Right lung (tissue), 5 donors: Measurements from ENCODE around the gene TIMP2. TPM values are rescaled to one million over a fixed set of nuclear protein-coding genes. Genes with fewer than 3 reads are reported as not detected.
A peak's percentile ranks its signal among the peaks of the same experiment; 100 is the strongest.
"Not testable (repeated sequence)": the region's sequence is repeated elsewhere in the genome, so short reads cannot be mapped to it uniquely, and the experiment has no call there.

ENCODE experiments used
- DNase-seq, 2 donors: peaks; one replicate each; pipeline ENCODE4 v3.0.0-alpha.2; 2013
- polyA plus RNA-seq, 5 donors: library from polyadenylated mRNA; unstranded; fragments of 120-200 nt; gene quantifications; one replicate each; pipeline versions ENCODE4 v1.2.1 to v1.2.3, GENCODE V29; 2013; ENCODE audit warnings: inconsistent platforms in 1 of 5, low replicate concordance in 1 of 5; ENCODE audit not compliant: insufficient read length in 5 of 5, insufficient read depth in 1 of 5

TIMP2 gene
- polyA plus RNA-seq, 5 donors = 154 to 188 (median 170) TPM

DNA sequence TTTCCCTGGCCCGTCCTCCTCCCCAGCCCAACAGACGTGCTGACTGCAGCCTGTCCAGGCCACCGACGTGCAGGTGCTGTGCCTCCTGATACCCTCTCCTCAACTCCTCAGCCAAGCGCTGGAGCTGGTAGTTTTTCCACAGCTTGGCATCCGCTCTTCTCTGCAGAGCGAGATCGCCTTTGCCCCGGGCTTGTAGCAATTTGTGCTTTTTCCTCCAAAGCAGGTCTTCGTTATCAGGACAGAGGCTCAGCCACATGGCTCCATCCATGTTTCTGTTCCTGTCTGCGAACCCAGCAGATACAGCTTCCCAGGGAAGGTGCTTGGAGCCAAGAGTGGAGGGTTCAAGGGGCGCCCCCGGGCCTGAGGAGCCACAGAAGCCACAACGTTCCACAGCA lies 33.1 kb downstream of the TIMP2 start:
- no peak for DNase-seq

DNA sequence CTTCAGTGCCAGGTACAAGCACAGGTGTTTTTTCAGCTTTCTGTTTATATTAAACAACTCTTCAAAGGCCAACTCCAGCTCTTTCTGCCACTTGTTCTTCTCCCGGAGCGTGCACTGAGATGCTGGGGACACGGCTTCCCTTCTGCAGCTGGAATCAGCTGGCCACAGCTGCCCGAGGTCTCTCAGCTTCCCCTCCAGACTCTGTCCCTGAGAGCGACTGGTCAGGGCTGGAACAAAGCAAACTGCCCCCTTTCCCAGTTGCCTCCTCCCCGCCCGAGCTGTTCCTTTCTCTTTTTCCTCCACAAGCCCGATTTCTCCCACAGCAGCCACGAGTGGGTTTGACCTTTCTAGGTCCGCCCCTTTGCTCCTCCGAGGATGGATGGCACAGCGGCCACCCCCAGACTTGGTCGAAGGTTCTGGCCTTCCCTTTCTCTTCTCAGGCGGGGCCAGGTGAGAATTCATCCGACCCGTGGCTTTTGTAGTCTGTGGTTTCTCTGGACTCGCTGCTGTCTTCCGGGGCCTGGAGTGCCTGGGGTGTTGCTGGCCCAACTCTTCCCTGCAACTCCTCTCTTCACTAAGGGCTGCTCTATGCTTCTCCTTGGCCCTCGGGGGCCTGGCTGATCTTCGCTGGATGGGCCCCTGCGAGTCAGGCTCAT lies 33.7 kb downstream of the TIMP2 start:
- DNase-seq = no peak

GRCh38 chr17:78890498-78890897 lies 34.7 kb downstream of the TIMP2 start:
- DNase-seq = no peak

DNA sequence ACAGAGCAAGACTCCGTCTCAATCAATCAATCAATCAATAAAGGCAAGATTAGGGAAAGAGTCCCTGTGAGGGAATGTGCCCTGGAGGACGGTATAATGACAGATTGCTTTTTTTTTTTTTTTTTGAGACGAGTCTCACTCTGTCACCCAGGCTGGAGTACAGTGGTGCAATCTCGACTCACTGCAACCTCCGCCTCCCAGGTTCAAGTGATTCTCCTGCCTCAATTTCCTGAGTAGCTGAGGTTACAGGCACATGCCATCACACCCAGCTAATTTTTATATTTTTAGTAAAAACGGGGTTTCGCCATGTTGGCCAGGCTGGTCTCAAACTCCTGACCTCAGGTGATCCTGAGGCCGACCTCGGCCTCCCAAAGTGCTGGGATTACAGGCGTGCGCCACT lies 35.1 kb downstream of the TIMP2 start:
- not testable (repeated sequence) for DNase-seq

- no peak for DNase-seq
Observed at GRCh38 chr17:78889531-78889930, 35.7 kb downstream of the TIMP2 start.

DNA sequence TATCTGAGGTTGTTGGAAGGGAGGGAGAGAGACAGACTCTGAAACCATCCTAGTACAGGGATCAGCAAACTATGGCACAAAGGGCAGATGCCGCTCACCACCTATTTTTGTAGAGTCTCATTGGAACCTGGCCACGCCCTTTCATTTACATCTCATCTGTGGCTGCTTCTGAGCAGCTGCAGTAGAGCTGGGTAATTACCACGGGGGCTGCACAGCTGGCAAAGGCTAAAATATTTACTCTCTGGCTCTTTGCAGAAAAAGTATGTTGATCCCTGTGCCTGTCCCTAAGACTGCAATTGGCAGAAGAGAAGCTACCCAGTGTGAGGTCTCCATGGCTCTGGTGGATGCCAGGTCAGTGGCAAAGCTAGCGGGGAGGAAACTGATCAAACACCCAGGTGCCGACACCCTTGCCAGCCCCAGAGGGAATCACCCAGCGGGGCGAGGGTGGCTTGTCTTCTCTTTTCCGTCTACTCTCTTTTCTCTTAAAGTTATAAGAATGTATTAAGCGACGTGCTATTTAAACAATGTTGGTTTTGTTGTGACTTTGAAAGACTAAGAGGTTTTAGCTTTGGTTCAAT lies 36.2 kb downstream of the TIMP2 start:
- no peak for DNase-seq

DNA sequence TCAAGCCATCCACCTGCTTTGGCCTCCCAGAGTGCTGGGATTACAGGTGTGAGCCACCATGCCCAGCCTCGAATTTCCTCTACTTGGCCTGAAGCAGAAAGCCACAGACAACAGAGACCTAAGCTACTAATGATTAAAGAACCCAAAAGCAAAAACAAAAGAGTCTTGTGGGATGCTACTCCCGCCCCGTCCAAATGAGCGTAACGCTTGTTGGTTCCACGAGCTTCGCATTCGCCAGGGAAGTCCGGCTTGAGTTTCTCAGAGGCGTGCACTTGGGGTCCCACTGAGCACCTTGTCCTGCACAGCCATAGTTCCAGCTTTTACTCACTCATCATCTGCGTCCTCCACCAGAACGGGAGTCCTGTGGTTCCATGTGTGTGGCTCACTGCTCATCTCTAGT lies 38.2 kb downstream of the TIMP2 start:
- no peak for DNase-seq

DNA sequence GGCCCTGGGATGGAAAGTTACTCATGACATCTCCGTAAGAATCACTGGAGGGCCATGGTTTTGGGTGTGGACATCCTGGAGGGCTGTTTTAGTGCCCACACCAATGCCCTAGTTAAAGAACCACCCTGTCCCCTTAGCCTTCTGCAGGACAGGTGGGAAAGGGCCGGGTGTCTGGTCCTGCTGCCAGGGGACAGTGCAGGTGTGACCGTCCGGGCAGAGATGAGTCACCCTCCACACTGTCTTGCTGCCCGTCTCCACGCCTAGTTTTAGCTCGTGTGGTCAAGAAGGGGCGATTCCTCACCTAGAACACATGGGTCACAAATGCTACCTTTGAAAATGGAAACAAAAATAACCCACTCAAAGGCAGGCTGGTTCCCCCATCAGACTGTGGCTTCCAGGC lies 39.2 kb downstream of the TIMP2 start:
- no peak for DNase-seq

- no peak for DNase-seq
Observed at GRCh38 chr17:78884876-78885667, 40.1 kb downstream of the TIMP2 start.

- no peak for DNase-seq
Observed at GRCh38 chr17:78884148-78884825, 40.9 kb downstream of the TIMP2 start.

GRCh38 chr17:78883533-78884131 lies 41.6 kb downstream of the TIMP2 start:
- DNase-seq = peak in 1 of 2 donors; percentile 40

- DNase-seq = no peak
Observed at GRCh38 chr17:78883089-78883532, 42.1 kb downstream of the TIMP2 start.

DNA sequence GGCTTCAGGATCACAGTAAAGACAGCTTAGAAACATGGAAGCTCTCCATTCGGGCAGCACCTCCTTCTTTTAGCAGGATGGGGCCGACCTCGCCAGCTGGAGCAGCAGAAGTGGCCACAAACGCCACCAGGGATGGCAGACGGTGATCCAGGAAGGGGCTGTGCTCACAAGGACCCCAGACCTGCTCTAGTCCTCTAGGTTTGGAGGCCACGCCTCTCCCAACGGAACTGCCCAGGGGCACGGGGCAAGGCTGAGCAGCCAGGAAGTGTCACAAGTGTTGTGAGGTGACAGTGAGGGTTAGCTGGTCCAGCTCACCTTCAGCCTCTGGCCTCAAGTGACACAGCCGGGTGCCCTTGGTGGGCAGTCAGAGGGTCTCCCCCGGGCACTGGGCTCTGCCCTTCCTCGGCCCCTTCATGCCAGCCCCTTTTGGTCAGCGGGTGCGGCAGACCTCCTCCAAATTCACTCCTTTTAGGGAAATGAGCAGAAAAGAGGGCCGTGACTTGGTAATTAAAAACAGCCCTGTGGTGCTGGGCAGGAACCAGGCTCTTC lies 42.6 kb downstream of the TIMP2 start:
- DNase-seq = no peak

DNA sequence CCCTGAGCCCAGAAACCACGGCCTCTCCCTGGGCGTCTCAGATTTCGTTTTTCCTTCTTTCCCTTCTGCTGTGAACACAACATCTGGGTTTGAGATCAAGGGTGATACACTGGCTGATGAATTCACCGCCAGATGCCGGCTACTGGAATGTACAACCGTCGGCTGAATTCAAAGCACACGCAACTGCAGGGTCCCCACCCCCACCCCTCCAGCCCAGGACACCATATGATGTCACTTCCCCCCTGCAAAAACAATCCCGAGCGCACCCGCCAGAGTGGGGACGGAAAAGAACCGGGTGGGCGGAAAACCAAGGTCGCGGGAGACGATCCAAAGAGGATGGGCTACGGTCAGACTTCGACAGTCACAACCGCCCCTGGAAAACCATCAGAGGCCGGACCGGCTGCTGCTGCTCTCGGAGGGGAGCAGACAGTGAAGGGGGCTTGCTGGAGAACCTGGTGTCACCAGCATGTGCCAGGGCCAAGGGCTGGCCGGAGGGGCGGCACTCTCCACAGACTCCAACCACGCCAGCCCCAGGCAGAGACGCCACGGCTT lies 45.5 kb downstream of the TIMP2 start:
- peak; percentile 76 to 78 for DNase-seq

DNA sequence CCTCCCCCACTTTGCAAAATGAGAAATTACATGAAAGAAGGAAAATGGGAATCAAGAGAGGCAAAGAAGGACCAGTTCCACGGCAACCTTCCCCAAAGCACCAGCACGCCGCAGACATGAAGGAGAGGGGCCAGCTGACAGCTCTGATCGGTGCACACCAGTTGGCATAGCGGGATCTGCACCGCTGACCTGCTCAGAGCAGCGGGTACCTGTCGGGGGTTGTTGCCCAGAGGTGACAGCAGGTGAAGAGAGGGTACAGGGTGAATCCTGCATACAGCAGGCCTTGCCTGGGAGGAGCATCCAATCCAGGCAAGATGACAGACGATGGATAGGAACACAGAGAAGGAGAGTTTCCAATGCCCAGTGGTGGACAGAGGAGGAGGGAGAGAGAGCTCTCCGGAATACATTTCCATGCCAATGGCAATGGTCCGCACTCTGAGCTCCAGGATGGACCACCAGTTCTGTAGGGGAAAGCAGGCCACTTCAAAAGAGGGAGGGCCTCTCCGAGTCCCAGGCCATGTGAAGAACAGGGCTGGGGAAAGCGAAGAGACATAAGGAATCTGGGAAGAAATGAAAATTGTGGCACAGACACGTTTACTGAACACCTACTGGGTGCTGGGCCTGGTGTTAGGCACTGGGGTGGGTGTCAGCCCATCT lies 46.2 kb downstream of the TIMP2 start:
- DNase-seq = no peak

DNA sequence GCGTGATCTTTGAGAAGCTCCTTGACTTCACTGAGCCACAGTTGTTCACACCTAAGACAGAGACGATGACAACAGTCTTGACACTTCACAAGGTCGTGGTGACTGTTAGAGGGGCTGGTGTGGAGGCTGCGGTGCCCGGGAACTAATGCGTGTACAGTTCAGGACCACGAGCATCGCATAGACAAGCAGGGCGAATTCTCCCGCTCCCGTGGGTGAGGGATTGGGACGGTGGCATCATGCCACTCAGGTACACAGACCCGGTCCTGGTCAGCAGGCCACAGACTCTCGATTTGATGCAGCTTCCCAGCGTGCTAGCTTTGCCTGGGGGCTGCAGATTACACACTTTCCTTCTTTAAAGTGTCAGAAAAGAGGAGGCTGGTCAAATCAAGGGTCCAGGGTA lies 46.9 kb downstream of the TIMP2 start:
- no peak for DNase-seq

DNA sequence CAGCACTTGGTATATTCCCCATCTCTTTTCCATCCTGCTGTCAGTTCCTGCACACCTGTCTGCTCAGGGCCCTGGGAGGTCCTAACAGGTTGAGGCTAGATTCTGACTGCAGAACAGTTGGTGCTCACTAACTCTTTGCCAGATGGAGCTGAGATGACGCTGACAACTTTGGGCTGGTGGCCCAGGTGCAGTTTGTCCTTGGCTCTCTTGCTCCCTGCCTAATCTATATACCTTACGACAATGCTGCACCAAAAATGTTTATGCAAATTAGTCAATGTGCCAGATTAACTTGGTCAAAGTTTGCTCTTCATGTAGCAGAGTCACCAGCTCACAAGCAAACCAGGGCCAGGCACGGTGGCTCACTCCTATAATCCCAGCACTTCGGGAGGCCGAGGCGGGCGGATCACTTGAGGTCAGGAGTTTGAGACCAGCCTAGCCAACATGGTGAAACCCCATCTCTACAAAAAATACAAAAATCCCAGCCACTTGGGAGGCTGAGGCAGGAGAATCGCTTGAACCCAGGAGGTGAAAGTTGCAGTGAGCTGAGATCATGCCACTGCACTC lies 48.2 kb downstream of the TIMP2 start:
- DNase-seq = not testable (repeated sequence)

GRCh38 chr17:78876094-78876597 lies 49.0 kb downstream of the TIMP2 start:
- no peak for DNase-seq

GRCh38 chr17:78875363-78876093 lies 49.7 kb downstream of the TIMP2 start:
- no peak for DNase-seq
